GM18511 (cell line): Measurements from ENCODE around the gene ADORA2B.
"Not testable (repeated sequence)": the region's sequence is repeated elsewhere in the genome, so short reads cannot be mapped to it uniquely, and the experiment has no call there.

ENCODE experiments used
- ATAC-seq: cut with Tn5 transposase; IDR thresholded peaks from one replicate; pipeline ENCODE4 v1.9.1; 2021; ENCODE audit warnings: mild to moderate bottlenecking, moderate library complexity; ENCODE audit not compliant: unreplicated experiment

The ADORA2B gene

GRCh38 chr17:15944759-15945526, at the start of gene ADORA2B:
ADORA2B (plus strand) TSS chr17:15945130; CDS start chr17:15945249, 119 bp downstream.
- ATAC-seq, result peak; percentile 71

GRCh38 chr17:15896277-15896676, 48.7 kb upstream of the ADORA2B start:
- ATAC-seq, result no peak

DNA sequence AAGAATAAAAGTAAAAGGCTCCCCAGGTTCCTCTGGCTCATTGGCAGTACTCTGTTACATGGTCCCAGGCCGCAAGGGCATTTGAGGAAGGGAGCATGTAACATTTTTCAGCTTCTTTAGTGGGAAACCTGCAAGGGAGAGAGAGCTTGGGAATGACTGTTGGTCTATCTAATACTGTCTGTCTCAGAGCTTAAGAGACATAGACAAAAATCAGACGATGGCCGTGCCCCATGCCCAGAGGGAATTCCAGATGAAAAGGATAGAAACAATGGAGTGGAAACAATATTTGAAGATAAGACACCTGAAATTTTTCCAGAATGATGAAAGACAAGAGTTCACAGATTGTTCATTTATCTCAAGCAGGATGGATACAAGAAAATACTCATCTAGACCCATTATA, 48.1 kb upstream of the ADORA2B start:
- ATAC-seq, result no peak

DNA sequence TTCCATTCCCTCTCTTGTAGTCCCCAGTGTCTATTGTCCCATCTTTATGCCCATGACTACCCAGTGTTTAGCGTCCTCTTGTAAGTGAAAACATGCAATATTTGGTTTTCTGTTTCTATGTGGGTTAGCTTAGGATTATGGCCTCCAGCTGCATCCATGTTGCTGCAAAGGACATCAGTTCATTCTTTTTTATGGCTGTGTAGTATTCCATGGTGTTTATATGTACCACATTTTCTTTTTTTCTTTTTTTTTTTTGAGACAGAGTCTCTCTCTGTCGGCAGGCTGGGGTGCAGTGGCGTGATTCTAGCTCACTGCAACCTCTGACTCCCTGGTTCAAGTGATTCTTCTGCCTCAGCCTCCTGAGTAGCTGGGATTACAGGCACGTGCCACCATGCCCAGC, 45.3 kb upstream of the ADORA2B start:
- ATAC-seq, result not testable (repeated sequence)

DNA sequence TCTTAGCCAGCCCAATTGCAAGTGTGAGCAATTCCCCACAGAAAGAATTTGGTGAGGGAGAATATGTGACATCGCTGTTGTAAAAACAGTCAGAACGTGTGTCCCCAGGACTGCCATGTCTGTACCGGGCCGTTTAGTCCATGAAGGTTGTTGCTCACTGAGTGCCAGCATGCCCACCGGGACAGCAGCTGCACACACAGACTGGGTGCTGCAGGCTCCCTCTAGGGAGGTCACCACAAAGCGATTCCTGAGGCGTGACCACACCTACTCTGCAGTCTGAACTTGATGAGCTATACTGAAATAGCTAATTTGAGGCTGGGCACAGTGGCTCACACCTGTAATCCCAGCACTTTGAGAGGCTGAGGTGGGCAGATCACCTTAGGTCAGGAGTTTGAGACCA, 44.1 kb upstream of the ADORA2B start:
- ATAC-seq, result no peak

- ATAC-seq, result not testable (repeated sequence)
Observed at GRCh38 chr17:15905236-15905635, 39.7 kb upstream of the ADORA2B start.

- no peak for ATAC-seq
Observed at GRCh38 chr17:15907290-15907689, 37.6 kb upstream of the ADORA2B start.

- ATAC-seq, result no peak
Observed at GRCh38 chr17:15908378-15908777, 36.6 kb upstream of the ADORA2B start.

- no peak for ATAC-seq
Observed at GRCh38 chr17:15909481-15909991, 35.4 kb upstream of the ADORA2B start.

DNA sequence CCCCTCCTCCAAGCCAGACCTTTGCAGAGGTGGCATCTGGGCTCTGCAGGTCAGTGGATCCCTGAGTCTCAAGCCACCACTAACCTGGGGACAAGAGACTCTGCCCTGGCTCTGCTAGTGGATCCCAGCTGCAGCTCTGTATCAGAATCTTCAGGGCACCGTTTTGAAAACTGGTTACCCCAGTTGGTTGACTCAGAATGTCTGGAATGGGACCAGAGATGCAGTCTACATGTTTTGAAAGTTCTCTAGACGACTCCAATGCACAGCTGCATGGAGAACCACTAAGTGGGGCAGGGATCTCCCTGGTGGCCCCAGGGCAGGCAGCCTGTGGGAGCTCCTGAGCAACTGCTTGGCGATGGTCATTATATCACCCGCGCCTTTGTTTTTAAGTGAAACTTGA, 34.1 kb upstream of the ADORA2B start:
- no peak for ATAC-seq

- not testable (repeated sequence) for ATAC-seq
Observed at GRCh38 chr17:15911701-15912100, 33.2 kb upstream of the ADORA2B start.

- ATAC-seq, result no peak
Observed at GRCh38 chr17:15912416-15912955, 32.4 kb upstream of the ADORA2B start.

- ATAC-seq, result no peak
Observed at GRCh38 chr17:15913826-15914225, 31.1 kb upstream of the ADORA2B start.

GRCh38 chr17:15914400-15915170, 30.3 kb upstream of the ADORA2B start:
- ATAC-seq, result no peak

GRCh38 chr17:15915961-15916360, 29.0 kb upstream of the ADORA2B start:
- ATAC-seq, result no peak

- ATAC-seq, result no peak
Observed at GRCh38 chr17:15917021-15917437, 27.9 kb upstream of the ADORA2B start.

DNA sequence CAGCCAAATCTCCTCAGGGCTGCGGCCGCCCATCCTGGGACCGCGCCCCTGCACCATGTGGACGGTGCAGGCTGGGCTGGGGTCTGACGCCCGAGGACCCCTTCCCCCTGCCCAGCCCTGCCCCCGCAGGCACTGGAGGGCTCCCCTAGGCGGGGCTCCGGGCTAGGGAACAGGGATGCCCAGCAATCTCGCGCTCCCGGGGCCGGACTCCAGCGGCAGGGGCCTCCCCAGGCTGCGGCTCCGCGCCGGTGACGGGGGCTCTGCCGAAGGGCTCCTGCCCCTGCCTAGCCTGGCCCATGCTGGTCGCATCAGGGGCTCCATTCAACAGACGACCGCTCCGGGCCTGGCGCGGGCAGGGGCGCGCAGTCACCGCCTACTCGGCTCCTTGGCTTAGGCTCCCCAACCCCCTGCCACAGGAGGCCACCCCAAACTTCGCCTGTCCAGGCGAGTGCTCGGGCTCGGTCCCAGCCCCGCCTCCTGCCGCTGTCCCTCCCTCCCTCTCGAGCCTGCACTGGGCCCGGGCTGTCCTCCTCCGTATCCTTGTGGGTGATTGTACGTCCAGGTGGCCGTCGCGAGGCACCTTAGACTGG, 27.4 kb upstream of the ADORA2B start:
- no peak for ATAC-seq

DNA sequence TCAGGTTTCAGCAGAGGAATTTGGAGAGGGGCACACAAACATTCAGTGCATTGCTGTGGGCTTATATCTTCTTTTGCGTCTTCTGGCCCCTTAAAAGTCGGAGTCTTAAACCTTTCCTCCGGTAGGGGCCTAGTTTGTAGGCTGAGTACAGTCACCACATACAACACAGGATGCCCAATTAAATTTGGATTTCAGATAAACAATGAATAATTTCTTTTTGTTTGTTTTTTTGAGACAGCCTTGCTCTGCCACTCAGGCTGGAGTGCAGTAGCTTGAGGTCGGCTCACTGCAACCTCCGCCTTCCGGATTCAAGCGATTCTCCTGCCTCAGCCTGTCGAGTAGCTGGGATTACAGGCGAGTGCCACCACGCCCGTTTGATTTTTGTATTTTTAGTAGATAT, 26.7 kb upstream of the ADORA2B start:
- ATAC-seq, result no peak

DNA sequence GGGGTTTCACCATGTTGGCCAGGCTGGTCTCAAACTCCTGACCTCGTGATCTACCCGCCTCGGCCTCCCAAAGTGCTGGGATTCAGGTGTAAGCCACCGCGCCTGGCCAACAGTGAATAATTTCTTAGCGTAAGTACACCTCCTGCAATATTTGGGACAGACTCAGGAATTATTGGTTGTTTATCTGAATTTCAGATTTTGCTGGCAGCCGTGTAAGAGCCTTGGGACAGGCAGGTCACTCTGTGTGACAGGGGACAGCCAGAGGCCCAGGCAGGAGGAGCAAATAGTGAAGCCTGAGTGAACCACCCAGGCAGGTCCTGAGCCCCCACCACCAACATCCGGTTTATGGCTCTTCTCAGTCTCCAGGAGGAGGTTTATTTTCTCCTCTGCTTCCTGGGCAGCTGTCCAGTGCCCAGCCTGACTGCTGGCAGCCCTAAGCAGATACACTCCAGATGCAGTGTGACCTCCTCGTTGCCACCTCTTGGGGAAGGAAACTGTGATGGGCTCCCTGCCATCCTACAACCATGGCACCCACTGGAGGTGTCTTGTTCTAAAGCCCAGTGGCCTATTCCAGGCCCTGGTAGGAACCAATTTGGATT, 26.2 kb upstream of the ADORA2B start:
- no peak for ATAC-seq

DNA sequence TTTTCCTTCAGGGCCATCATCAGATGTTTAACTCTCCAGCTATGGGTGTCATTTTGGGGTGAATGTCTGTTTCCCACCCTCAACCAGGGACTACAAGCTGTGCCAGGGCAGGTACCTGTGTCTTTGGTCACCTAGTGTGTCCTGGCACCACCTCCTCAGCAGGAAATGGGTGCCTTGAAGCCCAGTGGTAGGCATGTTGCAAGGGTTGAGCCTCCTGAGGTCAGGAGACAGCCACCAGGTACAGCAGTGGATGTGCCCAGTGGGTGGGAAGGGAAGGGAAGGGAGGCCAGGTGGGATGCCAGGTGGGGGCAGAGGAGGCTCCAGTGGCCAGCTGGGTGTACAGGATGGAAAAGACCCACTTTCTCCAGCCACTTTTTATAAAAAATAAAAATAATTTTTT, 25.5 kb upstream of the ADORA2B start:
- no peak for ATAC-seq

DNA sequence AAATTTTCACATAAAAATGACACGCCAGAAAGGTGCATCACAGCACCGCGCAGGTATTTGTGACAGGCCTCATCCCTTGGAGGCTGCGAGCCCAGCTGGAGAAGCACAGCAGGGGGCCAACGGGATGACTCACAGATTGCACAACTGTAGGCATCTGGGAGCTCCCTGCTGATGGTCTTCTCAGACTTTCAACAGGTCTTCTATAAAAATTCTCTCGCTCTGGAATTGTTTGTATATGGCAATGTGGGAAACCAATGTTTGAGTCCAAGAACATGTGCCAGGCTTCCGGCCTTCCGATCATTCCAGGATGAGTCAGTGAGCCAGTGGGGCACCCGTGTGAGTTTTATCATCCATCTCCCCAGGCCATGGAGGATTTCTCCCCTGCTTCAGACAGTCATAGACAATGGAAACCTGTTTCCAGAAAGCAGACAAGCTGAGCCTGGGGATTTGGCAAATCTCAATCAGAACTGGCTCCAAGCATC, 24.1 kb upstream of the ADORA2B start:
- no peak for ATAC-seq
